OCI-LY7 (cell line): Measurements from ENCODE around the gene IFT27. TPM values are rescaled to one million over a fixed set of nuclear protein-coding genes. Genes with fewer than 3 reads are reported as not detected.

ENCODE experiments used
- BruUV-seq: library from RNA; stranded (reverse); fragments of 400-500 nt; replicated peaks from 2 replicates; lab custom pipeline; 2021; lab: Mats Ljungman, UMichigan
- CTCF ChIA-PET: fragments of 300-600 bp; sonication (Branson Sonifier 250); formaldehyde crosslinking; loops from one replicate; lab custom pipeline; 2022; ENCODE audit warnings: antibody characterized with exemption; ENCODE audit not compliant: unreplicated experiment; lab: Charles Lee
- POLR2A ChIA-PET: fragments of 300-600 bp; sonication (Branson Sonifier 250); formaldehyde crosslinking; loops from one replicate; lab custom pipeline; 2022; ENCODE audit warnings: antibody characterized with exemption; lab: Charles Lee
- DNase-seq: peaks from one replicate; pipeline ENCODE4 v3.0.0-alpha.2; 2015; ENCODE audit warnings: low spot score
- H2AFZ ChIP-seq: fragments of 200-600 bp; sonication (generic), shearing (Covaris generic); 2 replicates; pipeline ENCODE4 v1.6.1; 2014; ENCODE audit warnings: mild to moderate bottlenecking, antibody characterized with exemption, low read length, moderate library complexity
- H3K27ac ChIP-seq: fragments of 200-600 bp; sonication (generic); 2 replicates; pipeline ENCODE4 v1.5.1; 2014; ENCODE audit warnings: mixed run types, low read depth, mild to moderate bottlenecking, moderate library complexity, low read length, inconsistent platforms; ENCODE audit not compliant: poor library complexity, severe bottlenecking
- H3K36me3 ChIP-seq: fragments of 200-600 bp; sonication (generic); 2 replicates; pipeline ENCODE4 v1.6.1; 2014; ENCODE audit warnings: mild to moderate bottlenecking, antibody characterized with exemption, low read length, moderate library complexity, mixed read lengths; ENCODE audit not compliant: insufficient read depth
- H3K4me1 ChIP-seq: fragments of 200-600 bp; sonication (generic); 2 replicates; pipeline ENCODE4 v1.5.1; 2014; ENCODE audit warnings: mild to moderate bottlenecking, low read length; ENCODE audit not compliant: insufficient read depth, poor library complexity, severe bottlenecking
- H3K4me2 ChIP-seq: fragments of 200-600 bp; sonication (generic); 2 replicates; pipeline ENCODE4 v1.6.1; 2014; ENCODE audit warnings: mild to moderate bottlenecking, low read length
- H3K4me3 ChIP-seq: fragments of 200-600 bp; sonication (generic); 2 replicates; pipeline ENCODE4 v1.5.1; 2014; ENCODE audit warnings: mild to moderate bottlenecking, low read depth, low read length; ENCODE audit not compliant: poor library complexity, severe bottlenecking
- H3K79me2 ChIP-seq: fragments of 200-600 bp; sonication (generic); 2 replicates; pipeline ENCODE4 v1.6.1; 2016; ENCODE audit warnings: low read depth, mild to moderate bottlenecking, low read length, moderate library complexity, mixed read lengths; ENCODE audit not compliant: insufficient read depth
- H3K9me2 ChIP-seq: fragments of 200-600 bp; sonication (generic); 2 replicates; pipeline ENCODE4 v1.6.1; 2016; ENCODE audit warnings: mild to moderate bottlenecking, low read length, mixed read lengths; ENCODE audit not compliant: insufficient read depth
- H3K9me3 ChIP-seq: fragments of 200-600 bp; sonication (generic); 2 replicates; pipeline ENCODE4 v1.6.1; 2014; ENCODE audit warnings: mild to moderate bottlenecking, mixed run types, low read length, mixed read lengths
- H4K20me1 ChIP-seq: fragments of 200-600 bp; sonication (generic); 2 replicates; pipeline ENCODE4 v1.6.1; 2014; ENCODE audit warnings: mild to moderate bottlenecking, antibody characterized with exemption, low read length, moderate library complexity, mixed read lengths; ENCODE audit not compliant: insufficient read depth
- EZH2phosphoT487 ChIP-seq: fragments of 200-600 bp; sonication (generic); IDR thresholded peaks from 2 replicates; pipeline ENCODE4 v1.6.1; 2018; ENCODE audit warnings: low read depth, borderline replicate concordance, mild to moderate bottlenecking, mixed run types, antibody characterized with exemption, low read length, moderate library complexity, mixed read lengths
- intact Hi-C: fragments of 100-400 bp; cut with micrococcal nuclease; formaldehyde crosslinking; loops from one replicate; pipeline ENCODE4 v1.10.0; 2022; ENCODE audit not compliant: unreplicated experiment
- total RNA-seq, 2 experiments: library from RNA; depleted of rRNA in 1 of 2; stranded (reverse); fragments of >200 nt in 1 of 2; shearing (Covaris generic) in 1 of 2; gene quantifications; 2 replicates each; pipeline ENCODE4 v1.2.3, GENCODE V29; 2014 to 2022
- TF ChIP-seq, protein P1 (sequence below): fragments of 200-600 bp; sonication (generic); conservative IDR thresholded peaks from 2 replicates; pipeline ENCODE4 v1.5.1; 2014; ENCODE audit warnings: mild to moderate bottlenecking, antibody characterized with exemption, low read length, moderate library complexity, mixed read lengths

IFT27 gene
- total RNA-seq, 2 experiments from 2014 or later = 18.3 to 50.0 TPM

DNA sequence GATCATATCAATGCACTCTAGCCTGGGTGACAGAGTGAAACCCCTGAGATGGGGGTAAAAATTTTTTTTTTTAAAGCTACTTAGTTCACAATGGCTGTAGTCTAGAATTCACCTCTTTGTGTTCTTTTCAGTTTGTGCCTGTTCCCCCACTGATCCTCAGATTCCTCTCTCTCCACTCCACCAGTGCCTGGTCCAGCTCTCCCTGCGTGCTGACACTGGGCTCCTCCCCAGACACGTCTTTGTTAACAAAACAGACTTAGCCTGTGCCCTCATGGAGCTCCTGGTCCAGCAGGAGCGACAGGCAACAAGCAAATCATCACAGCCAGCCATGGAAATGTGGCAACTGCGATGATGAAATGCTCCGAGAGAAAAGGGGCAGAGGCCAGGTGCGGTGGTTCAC lies 34.0 kb downstream of the IFT27 start:
- no peak overlapping the region for H3K27ac ChIP-seq
- no peaks in the 10 kb centered on the region for H4K20me1 ChIP-seq
- H3K4me2 ChIP-seq = no peak overlapping the region
- H3K4me3 ChIP-seq = no peak overlapping the region
- H3K79me2 ChIP-seq = no peaks in the 10 kb centered on the region
- CTCF ChIA-PET = interaction anchor here (1.0 kb wide), 1 partner anchor 190 kb away, joined by 3 read pairs; no protein-coding TSS in a partner anchor
- BruUV-seq = no TSS peak
- no peaks in the 10 kb centered on the region for H3K9me2 ChIP-seq
- POLR2A ChIA-PET = interaction anchor here (0.6 to 0.7 kb wide), 2 partner anchors 59 to 192 kb away, joined by 4 to 5 read pairs; no protein-coding TSS in a partner anchor
- no peaks in the 10 kb centered on the region for H3K36me3 ChIP-seq
- no peaks in the 10 kb centered on the region for H3K4me1 ChIP-seq
- peaks cover 7% of the 10 kb centered on the region; the same call in 1 of the 2 replicates for H3K9me3 ChIP-seq
- DNase-seq = no peak
- intact Hi-C loops = no loop called here
- peak overlapping the region; percentile 71; the same call in 1 of the 2 replicates for H2AFZ ChIP-seq
- TF ChIP-seq, protein P1, sequence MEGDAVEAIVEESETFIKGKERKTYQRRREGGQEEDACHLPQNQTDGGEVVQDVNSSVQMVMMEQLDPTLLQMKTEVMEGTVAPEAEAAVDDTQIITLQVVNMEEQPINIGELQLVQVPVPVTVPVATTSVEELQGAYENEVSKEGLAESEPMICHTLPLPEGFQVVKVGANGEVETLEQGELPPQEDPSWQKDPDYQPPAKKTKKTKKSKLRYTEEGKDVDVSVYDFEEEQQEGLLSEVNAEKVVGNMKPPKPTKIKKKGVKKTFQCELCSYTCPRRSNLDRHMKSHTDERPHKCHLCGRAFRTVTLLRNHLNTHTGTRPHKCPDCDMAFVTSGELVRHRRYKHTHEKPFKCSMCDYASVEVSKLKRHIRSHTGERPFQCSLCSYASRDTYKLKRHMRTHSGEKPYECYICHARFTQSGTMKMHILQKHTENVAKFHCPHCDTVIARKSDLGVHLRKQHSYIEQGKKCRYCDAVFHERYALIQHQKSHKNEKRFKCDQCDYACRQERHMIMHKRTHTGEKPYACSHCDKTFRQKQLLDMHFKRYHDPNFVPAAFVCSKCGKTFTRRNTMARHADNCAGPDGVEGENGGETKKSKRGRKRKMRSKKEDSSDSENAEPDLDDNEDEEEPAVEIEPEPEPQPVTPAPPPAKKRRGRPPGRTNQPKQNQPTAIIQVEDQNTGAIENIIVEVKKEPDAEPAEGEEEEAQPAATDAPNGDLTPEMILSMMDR = no peak
- no peak for TF ChIP-seq EZH2phosphoT487

DNA sequence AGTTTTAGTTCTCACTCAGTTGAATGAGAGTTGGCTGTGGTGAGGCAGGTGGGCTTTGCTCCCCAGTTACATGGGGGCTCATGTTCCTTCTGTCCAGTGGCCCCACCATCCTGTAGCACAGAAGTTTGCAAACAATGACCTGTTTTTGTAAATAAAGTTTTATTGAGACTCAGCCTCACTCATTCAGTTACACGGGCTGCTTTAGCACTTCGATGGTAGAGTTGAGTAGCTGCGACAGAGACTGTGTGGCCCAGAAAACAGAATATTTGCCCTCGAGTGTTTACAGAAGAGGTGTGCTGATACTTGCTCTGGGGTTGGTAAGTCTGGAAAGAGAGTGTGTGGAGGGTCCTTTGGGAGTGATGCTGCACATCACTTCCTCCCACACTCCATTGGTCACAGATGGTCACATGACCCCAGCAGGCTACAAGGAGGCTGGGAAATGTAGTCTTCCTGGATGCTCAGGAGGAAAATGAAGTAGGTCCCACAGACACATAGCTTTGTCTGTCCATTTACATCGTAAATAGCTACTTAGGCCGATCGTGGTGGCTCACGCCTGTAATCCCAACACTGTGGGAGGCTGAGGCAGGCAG lies 34.6 kb downstream of the IFT27 start:
- Histone ChIP-seq H3K36me3 (no peaks in the 10 kb centered on the region), H2AFZ (peak overlapping the region; percentile 71; the same call in 1 of the 2 replicates), H3K4me1 (no peaks in the 10 kb centered on the region), H3K9me2 (no peaks in the 10 kb centered on the region), H3K27ac (no peak overlapping the region), H4K20me1 (no peaks in the 10 kb centered on the region), H3K4me2 (no peak overlapping the region), H3K4me3 (no peak overlapping the region), H3K79me2 (no peaks in the 10 kb centered on the region), H3K9me3 (peaks cover 7% of the 10 kb centered on the region; the same call in 1 of the 2 replicates)
- BruUV-seq = no TSS peak
- intact Hi-C loops = no loop called here
- TF ChIP-seq, protein P1 = no peak
- no peak for TF ChIP-seq EZH2phosphoT487
- ChIA-PET CTCF (no interaction called here), POLR2A (interaction anchor here (0.5 kb wide), 1 partner anchor 424 kb away, joined by 3 read pairs; no protein-coding TSS in a partner anchor)
- DNase-seq = peak; percentile 69

DNA sequence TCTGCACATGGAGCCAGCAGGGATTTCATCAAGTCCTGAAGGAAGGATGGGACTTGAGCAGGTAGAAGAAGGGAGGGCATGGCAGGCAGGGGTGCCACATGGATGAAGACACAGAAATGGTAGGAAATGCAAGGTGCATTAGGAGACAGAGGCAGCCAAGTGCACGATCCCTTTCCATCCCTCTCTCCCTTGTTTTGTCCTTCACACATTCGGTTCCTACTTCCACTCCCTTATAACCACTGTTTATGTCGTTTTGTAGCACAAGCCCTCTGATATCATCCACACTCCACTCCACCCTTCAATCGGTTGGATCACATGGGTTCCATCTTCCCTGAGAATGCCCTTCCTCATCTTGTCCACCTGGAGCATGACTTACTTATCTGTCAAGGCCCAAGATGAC lies 35.2 kb downstream of the IFT27 start:
- H3K4me3 ChIP-seq = no peak overlapping the region
- TF ChIP-seq, protein P1 = no peak
- no peak for TF ChIP-seq EZH2phosphoT487
- H3K4me2 ChIP-seq = no peak overlapping the region
- H3K4me1 ChIP-seq = no peaks in the 10 kb centered on the region
- BruUV-seq = no TSS peak
- CTCF ChIA-PET = no interaction called here
- POLR2A ChIA-PET = no interaction called here
- no peaks in the 10 kb centered on the region for H3K9me2 ChIP-seq
- H4K20me1 ChIP-seq = no peaks in the 10 kb centered on the region
- peaks cover 7% of the 10 kb centered on the region; the same call in 1 of the 2 replicates for H3K9me3 ChIP-seq
- DNase-seq = no peak
- H2AFZ ChIP-seq = peak overlapping the region; percentile 71; the same call in 1 of the 2 replicates
- no peaks in the 10 kb centered on the region for H3K36me3 ChIP-seq
- intact Hi-C loops = no loop called here
- no peaks in the 10 kb centered on the region for H3K79me2 ChIP-seq
- H3K27ac ChIP-seq = no peak overlapping the region
